Umbilical cord (tissue), 2 donors: ENCODE measurements around the gene CHRM4. TPM values are rescaled to one million over a fixed set of nuclear protein-coding genes. Genes with fewer than 3 reads are reported as not detected.

Experiments used
- DNase-seq: peaks from one replicate; pipeline ENCODE4 v3.0.0-alpha.2; 2015; ENCODE audit warnings: low spot score
- total RNA-seq: library from RNA; depleted of rRNA; stranded (reverse); fragments of >200 nt; gene quantifications from one replicate; pipeline ENCODE4 v1.2.3, GENCODE V29; 2014; ENCODE audit warnings: low replicate concordance; ENCODE audit not compliant: insufficient read depth

The CHRM4 gene
- total RNA-seq, 1 donor from 2014 or later: not detected

GRCh38 chr11:46348566-46349401, 42.8 kb downstream of the CHRM4 start:
- DNase-seq: no peak

GRCh38 chr11:46347637-46348311, 43.8 kb downstream of the CHRM4 start:
- no peak for DNase-seq

- DNase-seq: peak; percentile 82
Observed at GRCh38 chr11:46346886-46347636, 44.5 kb downstream of the CHRM4 start, which contains the start of gene DGKZ. TSS of gene DGKZ (plus strand) at chr11:46347463. CDS start at chr11:46347660, 197 bp downstream.

- DNase-seq: no peak
Observed at GRCh38 chr11:46345881-46346484, 45.6 kb downstream of the CHRM4 start.

GRCh38 chr11:46345131-46345597, 46.4 kb downstream of the CHRM4 start:
- DNase-seq: peak; percentile 63

- DNase-seq: no peak
Observed at GRCh38 chr11:46343520-46343919, 48.1 kb downstream of the CHRM4 start.

GRCh38 chr11:46342239-46342638, 49.3 kb downstream of the CHRM4 start:
- peak; percentile 93 for DNase-seq

- DNase-seq: no peak
Observed at GRCh38 chr11:46341454-46341853, 50.1 kb downstream of the CHRM4 start.

GRCh38 chr11:46339816-46340215, 51.8 kb downstream of the CHRM4 start:
- DNase-seq: peak; percentile 95

- peak; percentile 72 for DNase-seq
Observed at GRCh38 chr11:46338988-46339666, 52.4 kb downstream of the CHRM4 start.

GRCh38 chr11:46338636-46338987, 53.0 kb downstream of the CHRM4 start:
- DNase-seq: peak; percentile 76

- DNase-seq: no peak
Observed at GRCh38 chr11:46337626-46338345, 53.8 kb downstream of the CHRM4 start.

- no peak for DNase-seq
Observed at GRCh38 chr11:46336563-46337180, 54.9 kb downstream of the CHRM4 start.

GRCh38 chr11:46335890-46336562, 55.5 kb downstream of the CHRM4 start:
- DNase-seq: no peak

GRCh38 chr11:46335271-46335670, 56.3 kb downstream of the CHRM4 start:
- no peak for DNase-seq

- DNase-seq: no peak
Observed at GRCh38 chr11:46334211-46334610, 57.4 kb downstream of the CHRM4 start.
